ENCODE measurements around the gene ASS1. TPM values are rescaled to one million over a fixed set of nuclear protein-coding genes. Genes with fewer than 3 reads are reported as not detected.
"Not testable (repeated sequence)": the region's sequence is repeated elsewhere in the genome, so short reads cannot be mapped to it uniquely, and the experiment has no call there.

The ASS1 gene
- total RNA-seq (1 to 10 TPM; 2.3 to 3.4 TPM), polyA plus RNA-seq (not detected)

DNA sequence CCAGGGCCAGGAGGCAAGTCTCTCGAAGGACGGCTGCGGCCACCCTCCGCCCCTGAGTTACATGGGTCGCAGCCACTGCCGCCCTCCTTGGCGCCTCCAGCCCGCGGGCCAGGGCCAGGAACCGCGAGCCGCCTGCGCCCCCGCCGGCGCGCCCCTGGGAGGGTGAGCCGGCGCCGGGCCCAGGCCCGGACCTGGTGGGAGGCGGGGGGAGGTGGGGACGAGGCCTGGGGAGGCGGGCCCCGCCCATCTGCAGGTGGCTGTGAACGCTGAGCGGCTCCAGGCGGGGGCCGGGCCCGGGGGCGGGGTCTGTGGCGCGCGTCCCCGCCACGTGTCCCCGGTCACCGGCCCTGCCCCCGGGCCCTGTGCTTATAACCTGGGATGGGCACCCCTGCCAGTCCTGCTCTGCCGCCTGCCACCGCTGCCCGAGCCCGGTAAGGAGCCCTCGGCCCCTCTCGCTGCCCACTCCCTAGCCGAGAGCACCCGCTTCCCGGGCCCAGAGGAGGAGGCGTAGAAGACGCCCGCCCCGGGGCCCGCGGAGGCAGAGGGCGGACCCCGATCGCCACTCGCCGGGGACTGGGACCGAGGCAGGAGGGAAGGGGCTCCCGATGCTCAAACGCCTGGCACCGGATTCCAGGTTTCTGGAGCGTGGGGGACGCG is at the start of gene ASS1:
Gene ASS1, plus strand, starts transcription at position 397 of the 657 bp plus-strand sequence. CDS start 7,268 bp downstream, outside the sequence.
- peak in 2 of 5 donors; percentile 11 to 12 for DNase-seq
- H3K27me3 ChIP-seq (ENCODE audit: insufficient read depth, low read length, poor library complexity, severe bottlenecking) = peaks cover 3% of the 10 kb centered on the region

GRCh38 chr9:130395810-130396435 is 48.8 kb upstream of the ASS1 start:
- Histone ChIP-seq H3K4me3 (ENCODE audit: low read length) (no peak overlapping the region), H3K9me3 (ENCODE audit: low read length) (no peaks in the 10 kb centered on the region), H3K4me1 (ENCODE audit: insufficient read depth, low read length) (no peaks in the 10 kb centered on the region), H3K36me3 (ENCODE audit: insufficient read depth, low read length) (no peaks in the 10 kb centered on the region), H3K27me3 (ENCODE audit: insufficient read depth, low read length, poor library complexity, severe bottlenecking) (no peaks in the 10 kb centered on the region), H3K27ac (ENCODE audit: low read depth, low read length) (no peak overlapping the region)
- Mint-ChIP-seq H3K4me1 (no peaks in the 10 kb centered on the region), H3K27me3 (peaks cover 3 to 18% of the 10 kb centered on the region in 2 donors), H3K4me3 (no peak overlapping the region), H3K27ac (no peak overlapping the region), H3K36me3 (no peaks in the 10 kb centered on the region), H3K9me3 (no peaks in the 10 kb centered on the region)
- CTCF ChIA-PET = no interaction called here
- POLR2A ChIA-PET = no interaction called here
- no peak for DNase-seq

More for the DNA sequence above, at the start of gene ASS1:
- ChIA-PET CTCF (no interaction called here), POLR2A (no interaction called here)
- peaks cover 0 to 16% (median 0%) of the 10 kb centered on the region in 3 donors for H3K36me3 Mint-ChIP-seq
- H3K4me1 ChIP-seq (ENCODE audit: insufficient read depth, low read length) = no peaks in the 10 kb centered on the region
- peaks cover 0 to 5% (median 2%) of the 10 kb centered on the region in 3 donors for H3K4me1 Mint-ChIP-seq
- H3K36me3 ChIP-seq (ENCODE audit: insufficient read depth, low read length) = no peaks in the 10 kb centered on the region
- H3K27ac ChIP-seq (ENCODE audit: low read depth, low read length) = no peak within 1 kb of the TSS
- H3K9me3 Mint-ChIP-seq = peaks cover 14 to 19% (median 15%) of the 10 kb centered on the region in 5 donors
- H3K4me3 ChIP-seq (ENCODE audit: low read length) = no peak within 1 kb of the TSS
- no peaks in the 10 kb centered on the region for H3K9me3 ChIP-seq (ENCODE audit: low read length)
- peak within 1 kb of the TSS in 6 of 7 donors; percentile 18 to 70 (median 46) for H3K4me3 Mint-ChIP-seq
- H3K27ac Mint-ChIP-seq = peak within 1 kb of the TSS in 1 of 8 donors; percentile 36
- H3K27me3 Mint-ChIP-seq = peaks cover 27 to 55% of the 10 kb centered on the region in 2 donors

- H3K4me1 Mint-ChIP-seq = no peaks in the 10 kb centered on the region
- ChIA-PET CTCF (no interaction called here), POLR2A (no interaction called here)
- no peak for DNase-seq
- no peak overlapping the region for H3K4me3 Mint-ChIP-seq
- no peaks in the 10 kb centered on the region for H3K36me3 Mint-ChIP-seq
- H3K27ac Mint-ChIP-seq = no peak overlapping the region
- no peaks in the 10 kb centered on the region for H3K27me3 ChIP-seq (ENCODE audit: insufficient read depth, low read length, poor library complexity, severe bottlenecking)
- no peaks in the 10 kb centered on the region for H3K9me3 Mint-ChIP-seq
- no peaks in the 10 kb centered on the region for H3K4me1 ChIP-seq (ENCODE audit: insufficient read depth, low read length)
- no peaks in the 10 kb centered on the region for H3K9me3 ChIP-seq (ENCODE audit: low read length)
- H3K36me3 ChIP-seq (ENCODE audit: insufficient read depth, low read length) = no peaks in the 10 kb centered on the region
- no peak overlapping the region for H3K4me3 ChIP-seq (ENCODE audit: low read length)
- H3K27ac ChIP-seq (ENCODE audit: low read depth, low read length) = no peak overlapping the region
- peaks cover 3 to 18% of the 10 kb centered on the region in 2 donors for H3K27me3 Mint-ChIP-seq
These were observed 48.2 kb upstream of the ASS1 start for GRCh38 chr9:130396581-130396980.

DNA sequence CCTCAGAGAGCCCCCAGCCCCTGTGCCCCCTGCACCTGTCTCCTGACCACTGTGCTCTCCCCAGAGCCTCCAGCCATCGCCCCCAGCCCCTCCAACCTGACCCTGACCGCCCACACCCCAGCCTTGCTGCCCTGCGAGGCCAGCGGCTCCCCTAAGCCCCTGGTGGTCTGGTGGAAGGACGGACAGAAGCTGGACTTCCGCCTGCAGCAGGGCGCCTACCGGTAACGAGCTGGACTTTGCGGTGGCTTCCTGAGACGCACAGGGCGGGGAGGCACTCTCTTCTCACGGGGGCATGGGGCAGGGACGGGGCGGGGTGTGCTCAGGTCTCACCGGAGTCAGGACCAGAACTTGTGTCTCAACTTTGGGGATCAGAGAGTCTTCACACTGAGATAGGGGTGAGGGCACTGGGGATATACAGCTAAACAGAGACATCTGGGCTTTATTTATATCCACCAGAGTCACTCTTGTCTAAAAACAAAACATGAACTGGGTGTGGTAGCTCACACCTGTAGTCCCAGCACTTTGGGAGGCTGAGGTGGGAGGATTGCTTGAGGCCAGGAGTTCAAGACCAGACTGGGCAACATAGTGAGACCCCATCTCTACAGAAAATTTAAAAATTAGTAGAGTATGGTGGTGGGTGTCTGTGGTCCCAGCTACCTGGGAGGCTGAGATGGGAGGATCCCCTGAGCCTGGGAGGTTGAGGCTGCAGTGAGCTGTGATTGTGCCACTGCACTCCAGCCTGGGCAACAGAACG is 46.1 kb upstream of the ASS1 start:
- Histone ChIP-seq H3K27ac (ENCODE audit: low read depth, low read length) (no peak overlapping the region), H3K36me3 (ENCODE audit: insufficient read depth, low read length) (no peaks in the 10 kb centered on the region), H3K4me3 (ENCODE audit: low read length) (no peak overlapping the region), H3K4me1 (ENCODE audit: insufficient read depth, low read length) (no peaks in the 10 kb centered on the region), H3K27me3 (ENCODE audit: insufficient read depth, low read length, poor library complexity, severe bottlenecking) (no peaks in the 10 kb centered on the region), H3K9me3 (ENCODE audit: low read length) (no peaks in the 10 kb centered on the region)
- Mint-ChIP-seq H3K36me3 (no peaks in the 10 kb centered on the region), H3K4me3 (no peak overlapping the region), H3K27ac (peak overlapping the region in 1 of 8 donors; percentile 40), H3K27me3 (peaks cover under 1 to 16% of the 10 kb centered on the region in 2 donors), H3K4me1 (no peaks in the 10 kb centered on the region), H3K9me3 (no peaks in the 10 kb centered on the region)
- ChIA-PET POLR2A (no interaction called here), CTCF (no interaction called here)
- no peak for DNase-seq

DNA sequence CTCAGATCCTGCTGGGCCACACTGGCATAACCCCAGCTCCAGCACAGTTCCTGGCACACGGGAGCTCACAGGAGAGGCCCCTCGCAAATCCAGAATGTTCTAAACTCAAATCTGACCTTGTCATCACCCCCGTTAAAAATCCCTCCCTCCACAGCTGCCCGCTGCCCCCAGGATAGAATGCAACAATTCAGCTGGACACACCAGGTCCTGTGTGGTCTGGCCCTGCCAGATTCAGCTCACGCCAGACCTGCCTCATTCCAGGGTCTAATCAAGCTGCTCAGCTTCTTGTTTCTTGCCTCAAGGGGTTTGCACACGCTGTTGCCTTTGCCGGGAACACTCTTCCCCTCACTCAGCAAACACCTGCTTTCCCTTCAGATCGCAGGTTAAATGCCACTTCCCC is 45.0 kb upstream of the ASS1 start:
- CTCF ChIA-PET = no interaction called here
- Mint-ChIP-seq H3K4me3 (no peak overlapping the region), H3K36me3 (no peaks in the 10 kb centered on the region), H3K4me1 (no peaks in the 10 kb centered on the region), H3K27ac (no peak overlapping the region), H3K27me3 (peaks cover 1 to 21% of the 10 kb centered on the region in 2 donors), H3K9me3 (no peaks in the 10 kb centered on the region)
- H3K36me3 ChIP-seq (ENCODE audit: insufficient read depth, low read length) = no peaks in the 10 kb centered on the region
- H3K27me3 ChIP-seq (ENCODE audit: insufficient read depth, low read length, poor library complexity, severe bottlenecking) = no peaks in the 10 kb centered on the region
- H3K27ac ChIP-seq (ENCODE audit: low read depth, low read length) = no peak overlapping the region
- no peak overlapping the region for H3K4me3 ChIP-seq (ENCODE audit: low read length)
- H3K9me3 ChIP-seq (ENCODE audit: low read length) = no peaks in the 10 kb centered on the region
- DNase-seq = no peak
- H3K4me1 ChIP-seq (ENCODE audit: insufficient read depth, low read length) = no peaks in the 10 kb centered on the region
- POLR2A ChIA-PET = no interaction called here

GRCh38 chr9:130400870-130401269 is 43.9 kb upstream of the ASS1 start:
- Histone ChIP-seq H3K36me3 (ENCODE audit: insufficient read depth, low read length) (no peaks in the 10 kb centered on the region), H3K27ac (ENCODE audit: low read depth, low read length) (no peak overlapping the region), H3K4me3 (ENCODE audit: low read length) (no peak overlapping the region), H3K27me3 (ENCODE audit: insufficient read depth, low read length, poor library complexity, severe bottlenecking) (no peaks in the 10 kb centered on the region), H3K9me3 (ENCODE audit: low read length) (no peaks in the 10 kb centered on the region), H3K4me1 (ENCODE audit: insufficient read depth, low read length) (no peaks in the 10 kb centered on the region)
- no peak overlapping the region for H3K27ac Mint-ChIP-seq
- no peak overlapping the region for H3K4me3 Mint-ChIP-seq
- DNase-seq = no peak
- no peaks in the 10 kb centered on the region for H3K9me3 Mint-ChIP-seq
- no peaks in the 10 kb centered on the region for H3K4me1 Mint-ChIP-seq
- H3K27me3 Mint-ChIP-seq = peaks cover 1 to 21% of the 10 kb centered on the region in 2 donors
- ChIA-PET POLR2A (no interaction called here), CTCF (no interaction called here)
- no peaks in the 10 kb centered on the region for H3K36me3 Mint-ChIP-seq

DNA sequence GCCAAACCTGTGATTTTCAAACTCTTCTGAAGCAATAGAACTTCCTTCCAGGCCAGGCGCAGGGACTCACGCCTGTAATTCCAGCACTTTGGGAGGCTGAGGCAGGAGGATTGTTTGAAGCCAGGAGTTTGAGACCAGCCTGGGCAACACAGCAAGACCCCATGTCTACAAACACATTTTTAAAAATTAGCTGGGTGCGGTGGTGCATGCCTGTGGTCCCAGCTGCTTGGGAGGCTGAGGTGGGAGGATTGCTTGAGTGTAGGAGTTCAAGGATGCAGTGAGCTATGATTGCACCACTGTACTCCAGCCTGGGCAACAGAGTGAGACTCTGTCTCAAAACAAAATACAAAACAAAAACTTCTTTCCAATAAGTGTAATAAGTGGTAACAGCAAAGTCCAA is 43.0 kb upstream of the ASS1 start:
- H3K4me1 ChIP-seq (ENCODE audit: insufficient read depth, low read length); H3K4me3 Mint-ChIP-seq; H3K9me3 ChIP-seq (ENCODE audit: low read length); CTCF ChIA-PET; H3K9me3 Mint-ChIP-seq; DNase-seq; H3K4me3 ChIP-seq (ENCODE audit: low read length); H3K4me1 Mint-ChIP-seq; H3K27me3 ChIP-seq (ENCODE audit: insufficient read depth, low read length, poor library complexity, severe bottlenecking); H3K27ac Mint-ChIP-seq; POLR2A ChIA-PET; H3K36me3 ChIP-seq (ENCODE audit: insufficient read depth, low read length); H3K27ac ChIP-seq (ENCODE audit: low read depth, low read length); H3K36me3 Mint-ChIP-seq: not testable (repeated sequence)
- H3K27me3 Mint-ChIP-seq = peaks cover 1 to 16% of the 10 kb centered on the region in 2 donors

GRCh38 chr9:130402243-130402642 is 42.5 kb upstream of the ASS1 start:
- Mint-ChIP-seq H3K27me3 (peaks cover 1 to 13% of the 10 kb centered on the region in 2 donors), H3K36me3 (no peaks in the 10 kb centered on the region), H3K4me1 (no peaks in the 10 kb centered on the region), H3K27ac (no peak overlapping the region), H3K9me3 (no peaks in the 10 kb centered on the region), H3K4me3 (no peak overlapping the region)
- no peaks in the 10 kb centered on the region for H3K36me3 ChIP-seq (ENCODE audit: insufficient read depth, low read length)
- CTCF ChIA-PET = no interaction called here
- no peaks in the 10 kb centered on the region for H3K9me3 ChIP-seq (ENCODE audit: low read length)
- POLR2A ChIA-PET = no interaction called here
- no peaks in the 10 kb centered on the region for H3K4me1 ChIP-seq (ENCODE audit: insufficient read depth, low read length)
- H3K4me3 ChIP-seq (ENCODE audit: low read length) = no peak overlapping the region
- no peaks in the 10 kb centered on the region for H3K27me3 ChIP-seq (ENCODE audit: insufficient read depth, low read length, poor library complexity, severe bottlenecking)
- H3K27ac ChIP-seq (ENCODE audit: low read depth, low read length) = no peak overlapping the region
- DNase-seq = no peak

All from CD8-positive, alpha-beta memory T cell (primary cell).